Embryonic facial prominence (tissue), 1 donor: ENCODE data around the gene ANKS1B.

Experiments
- DNase-seq: peaks from one replicate; pipeline ENCODE4 v3.0.0-alpha.2; 2016; ENCODE audit errors: extremely low spot score

ANKS1B gene

GRCh38 chr12:99454539-99455172 lies 530.1 kb downstream of the ANKS1B start:
- no peak for DNase-seq

GRCh38 chr12:99453836-99454538 lies 530.7 kb downstream of the ANKS1B start:
- no peak for DNase-seq

- DNase-seq: no peak
Observed at GRCh38 chr12:99450036-99450630, 534.6 kb downstream of the ANKS1B start.

- no peak for DNase-seq
Observed at GRCh38 chr12:99444859-99445316, 539.8 kb downstream of the ANKS1B start.

- no peak for DNase-seq
Observed at GRCh38 chr12:99442758-99443157, 542.0 kb downstream of the ANKS1B start.

GRCh38 chr12:99439399-99439798 lies 545.3 kb downstream of the ANKS1B start:
- DNase-seq: no peak

GRCh38 chr12:99436584-99436983 lies 548.2 kb downstream of the ANKS1B start:
- DNase-seq: no peak

GRCh38 chr12:99435095-99435791 lies 549.5 kb downstream of the ANKS1B start:
- no peak for DNase-seq

- DNase-seq: no peak
Observed at GRCh38 chr12:99433155-99433554, 551.6 kb downstream of the ANKS1B start.

- no peak for DNase-seq
Observed at GRCh38 chr12:99431203-99431602, 553.5 kb downstream of the ANKS1B start.

- no peak for DNase-seq
Observed at GRCh38 chr12:99427104-99427503, 557.6 kb downstream of the ANKS1B start.

GRCh38 chr12:99418379-99418778 lies 566.4 kb downstream of the ANKS1B start:
- DNase-seq: no peak

GRCh38 chr12:99413751-99414150 lies 571.0 kb downstream of the ANKS1B start:
- DNase-seq: no peak

- no peak for DNase-seq
Observed at GRCh38 chr12:99393763-99394162, 591.0 kb downstream of the ANKS1B start.

- no peak for DNase-seq
Observed at GRCh38 chr12:99392091-99392850, 592.5 kb downstream of the ANKS1B start.

- no peak for DNase-seq
Observed at GRCh38 chr12:99390707-99391106, 594.0 kb downstream of the ANKS1B start.

GRCh38 chr12:99389751-99390150 lies 595.0 kb downstream of the ANKS1B start:
- DNase-seq: no peak

- no peak for DNase-seq
Observed at GRCh38 chr12:99388671-99389195, 596.0 kb downstream of the ANKS1B start.

- no peak for DNase-seq
Observed at GRCh38 chr12:99387661-99388060, 597.1 kb downstream of the ANKS1B start.

- DNase-seq: no peak
Observed at GRCh38 chr12:99386907-99387306, 597.8 kb downstream of the ANKS1B start.

- no peak for DNase-seq
Observed at GRCh38 chr12:99383258-99383657, 601.5 kb downstream of the ANKS1B start.
